GM12874 (cell line): ENCODE results near the gene ADGRB2.

ENCODE experiments used
- TF ChIP-seq, protein P1 (sequence below): IDR thresholded peaks from 2 replicates; pipeline ENCODE4 v1.5.1; 2011; ENCODE audit warnings: low read depth, mild to moderate bottlenecking, control low read depth, low read length, moderate library complexity; ENCODE audit not compliant: insufficient read depth

Gene ADGRB2

DNA sequence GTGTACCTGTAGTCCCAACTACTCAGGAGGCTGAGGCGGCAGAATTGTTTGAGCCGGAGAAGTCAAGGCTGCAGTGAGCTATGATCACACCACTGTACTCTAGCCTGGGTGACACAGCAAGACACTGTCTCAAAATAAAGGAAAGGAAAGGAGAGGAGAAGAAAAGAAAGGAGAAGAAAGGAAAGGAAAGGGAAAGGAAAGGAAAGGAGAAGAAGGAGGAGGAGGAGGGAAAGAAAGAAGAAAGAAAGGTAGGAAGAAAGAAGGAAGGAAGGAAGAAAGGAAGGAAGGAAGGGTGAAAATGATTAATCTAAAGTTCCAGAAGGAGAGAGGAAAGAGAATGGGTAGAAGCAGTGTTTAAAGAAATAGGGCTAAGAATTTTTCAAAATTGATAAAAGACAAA lies 39.5 kb upstream of the ADGRB2 start:
- TF ChIP-seq, protein P1, sequence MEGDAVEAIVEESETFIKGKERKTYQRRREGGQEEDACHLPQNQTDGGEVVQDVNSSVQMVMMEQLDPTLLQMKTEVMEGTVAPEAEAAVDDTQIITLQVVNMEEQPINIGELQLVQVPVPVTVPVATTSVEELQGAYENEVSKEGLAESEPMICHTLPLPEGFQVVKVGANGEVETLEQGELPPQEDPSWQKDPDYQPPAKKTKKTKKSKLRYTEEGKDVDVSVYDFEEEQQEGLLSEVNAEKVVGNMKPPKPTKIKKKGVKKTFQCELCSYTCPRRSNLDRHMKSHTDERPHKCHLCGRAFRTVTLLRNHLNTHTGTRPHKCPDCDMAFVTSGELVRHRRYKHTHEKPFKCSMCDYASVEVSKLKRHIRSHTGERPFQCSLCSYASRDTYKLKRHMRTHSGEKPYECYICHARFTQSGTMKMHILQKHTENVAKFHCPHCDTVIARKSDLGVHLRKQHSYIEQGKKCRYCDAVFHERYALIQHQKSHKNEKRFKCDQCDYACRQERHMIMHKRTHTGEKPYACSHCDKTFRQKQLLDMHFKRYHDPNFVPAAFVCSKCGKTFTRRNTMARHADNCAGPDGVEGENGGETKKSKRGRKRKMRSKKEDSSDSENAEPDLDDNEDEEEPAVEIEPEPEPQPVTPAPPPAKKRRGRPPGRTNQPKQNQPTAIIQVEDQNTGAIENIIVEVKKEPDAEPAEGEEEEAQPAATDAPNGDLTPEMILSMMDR = no peak

DNA sequence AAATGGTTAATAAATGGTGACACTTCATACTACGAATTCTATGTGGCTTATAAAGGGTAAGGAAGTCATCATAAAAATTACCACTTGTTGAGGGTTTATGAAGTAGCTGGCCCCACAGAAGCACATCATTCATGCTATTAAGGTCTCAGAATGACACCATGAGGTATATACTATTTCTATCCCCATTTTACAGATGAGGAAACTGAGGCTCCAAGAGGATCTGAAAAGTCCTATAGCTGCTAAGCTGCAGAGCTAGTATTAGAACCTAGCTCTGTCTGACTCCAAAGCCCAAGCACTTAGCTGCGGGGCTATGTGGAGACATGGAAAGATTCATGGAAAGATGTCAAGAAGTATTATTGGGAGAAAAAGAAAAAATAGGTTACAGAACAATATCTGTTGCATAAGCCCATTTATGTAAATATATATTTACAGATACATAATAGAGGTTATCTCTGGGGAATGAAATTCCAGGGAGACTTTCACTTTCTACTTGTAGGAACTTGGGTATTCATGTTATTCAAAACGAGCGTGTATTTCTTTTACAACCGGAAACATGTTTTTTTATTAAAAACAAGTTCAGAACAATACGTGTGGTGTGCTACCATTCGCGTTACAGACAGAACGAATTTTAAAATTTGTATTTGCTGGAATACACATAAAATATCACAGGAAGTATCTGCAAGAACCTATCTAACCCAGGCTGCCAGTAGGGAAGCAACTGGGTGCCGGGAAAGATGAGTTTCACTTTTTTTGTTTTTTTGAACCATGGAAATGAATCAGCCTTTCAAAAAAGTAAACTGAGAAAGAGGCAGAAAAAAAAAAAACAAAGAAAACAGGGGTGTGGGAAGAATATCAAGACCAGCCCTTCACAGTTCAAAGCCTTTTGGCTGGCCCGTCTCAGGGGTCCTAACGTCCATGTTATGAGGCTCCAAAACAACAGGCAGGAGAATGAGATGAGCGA lies 38.3 kb upstream of the ADGRB2 start:
- TF ChIP-seq, protein P1 = no peak

DNA sequence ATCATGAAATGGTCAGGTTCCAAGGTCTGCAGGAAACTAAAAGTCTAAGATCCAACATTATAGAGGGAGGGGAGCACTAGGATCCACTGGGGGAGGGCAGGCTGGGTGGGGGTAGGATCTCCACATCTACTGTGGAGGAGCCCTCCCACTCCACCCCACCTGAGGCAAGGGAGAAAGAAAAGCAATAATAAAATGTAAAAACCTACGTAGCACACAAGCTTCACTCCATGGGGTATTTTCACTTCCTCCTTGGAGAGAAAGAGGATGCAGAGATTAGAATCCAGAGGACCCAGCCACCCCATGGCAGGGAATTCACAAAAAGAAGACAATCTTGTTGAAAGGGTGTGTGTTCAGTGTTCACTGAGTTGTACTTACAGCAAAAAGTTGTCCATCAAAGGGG lies 37.3 kb upstream of the ADGRB2 start:
- TF ChIP-seq, protein P1 = no peak

DNA sequence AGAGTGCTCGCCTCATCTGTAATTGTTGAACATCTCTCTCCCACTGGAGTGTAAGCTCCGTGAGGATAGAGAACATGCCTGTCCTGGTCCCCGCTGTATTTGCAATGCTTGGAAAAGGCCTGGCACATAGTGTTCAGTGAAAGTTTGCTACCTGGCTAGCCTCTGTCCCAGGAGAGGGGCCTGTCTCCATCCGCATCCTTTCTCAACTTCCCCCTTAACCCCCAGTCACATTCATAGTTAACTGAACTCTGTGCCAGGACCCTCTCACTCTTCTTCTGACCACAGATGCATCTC lies 36.5 kb upstream of the ADGRB2 start:
- TF ChIP-seq, protein P1 = no peak

DNA sequence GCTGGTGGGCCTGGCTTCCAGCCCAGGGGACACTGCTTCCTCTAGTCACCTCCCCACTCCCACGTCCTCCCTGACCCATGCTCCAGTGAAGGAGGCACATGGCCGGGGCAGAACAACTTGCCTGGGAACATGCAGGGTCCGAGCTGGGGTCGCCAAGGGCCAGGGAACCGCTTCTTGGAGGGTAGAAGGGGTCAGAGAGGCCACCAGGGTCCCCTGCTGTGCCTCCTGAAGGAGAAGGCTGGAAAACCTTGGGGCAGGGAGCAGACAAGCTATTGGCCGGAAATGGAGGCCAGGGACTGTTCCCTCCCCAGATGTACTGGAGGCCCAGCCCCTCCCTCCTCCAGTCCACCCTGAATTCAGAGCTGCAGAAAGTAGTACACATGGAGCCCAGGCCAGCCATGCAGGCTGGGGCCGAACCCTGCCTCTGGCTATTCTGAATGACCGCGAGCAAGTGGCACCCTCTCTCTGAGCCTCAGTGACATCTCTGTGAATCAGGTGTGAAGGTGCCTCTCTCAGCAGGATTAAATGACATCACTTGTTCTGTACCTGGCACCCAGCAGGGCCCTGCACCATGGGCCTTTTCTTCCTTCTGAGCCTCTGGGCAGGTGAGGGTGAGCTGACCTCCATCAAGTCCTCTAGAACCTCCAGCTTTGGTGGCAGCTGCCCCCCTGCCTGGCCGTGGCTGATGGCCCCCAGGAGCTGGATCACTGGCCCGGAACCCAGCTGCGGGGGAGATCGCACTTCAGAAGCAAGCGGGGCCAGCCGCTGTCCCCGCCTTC lies 35.9 kb upstream of the ADGRB2 start:
- TF ChIP-seq, protein P1 = no peak

DNA sequence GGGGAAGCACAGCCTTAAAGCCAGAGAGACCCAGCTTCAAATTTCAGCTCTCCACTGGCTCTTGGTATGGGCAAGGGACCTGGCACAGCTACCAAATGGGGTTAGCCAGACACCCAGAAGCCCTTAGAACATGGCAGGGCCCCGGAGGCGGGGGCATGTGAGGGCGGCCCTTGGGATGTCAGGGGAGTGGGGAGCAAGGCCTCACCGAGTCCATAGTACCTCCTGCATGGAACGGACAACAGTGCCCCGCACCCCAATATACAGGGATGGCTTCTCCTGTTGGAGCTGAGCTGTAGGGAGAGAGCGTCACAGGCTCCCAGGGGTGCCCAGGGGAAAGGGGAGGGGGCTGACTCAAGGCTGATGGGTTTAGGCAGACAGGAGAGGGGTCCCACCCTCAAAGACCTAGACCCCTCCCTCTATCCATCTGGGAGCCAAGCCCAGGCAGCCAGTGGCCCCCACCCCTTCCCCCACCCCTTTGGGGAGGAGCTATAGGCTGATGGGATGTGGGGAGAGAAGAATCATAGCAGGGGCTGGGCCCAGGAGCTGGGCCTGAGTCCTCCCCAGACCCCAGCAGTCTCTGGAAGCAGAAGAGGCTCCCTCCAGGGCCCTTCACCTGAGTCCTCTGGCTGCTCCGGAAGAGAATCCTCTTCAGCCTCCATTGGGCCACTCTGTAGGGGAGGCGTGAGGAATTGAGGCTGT lies 35.2 kb upstream of the ADGRB2 start:
- TF ChIP-seq, protein P1 = no peak

DNA sequence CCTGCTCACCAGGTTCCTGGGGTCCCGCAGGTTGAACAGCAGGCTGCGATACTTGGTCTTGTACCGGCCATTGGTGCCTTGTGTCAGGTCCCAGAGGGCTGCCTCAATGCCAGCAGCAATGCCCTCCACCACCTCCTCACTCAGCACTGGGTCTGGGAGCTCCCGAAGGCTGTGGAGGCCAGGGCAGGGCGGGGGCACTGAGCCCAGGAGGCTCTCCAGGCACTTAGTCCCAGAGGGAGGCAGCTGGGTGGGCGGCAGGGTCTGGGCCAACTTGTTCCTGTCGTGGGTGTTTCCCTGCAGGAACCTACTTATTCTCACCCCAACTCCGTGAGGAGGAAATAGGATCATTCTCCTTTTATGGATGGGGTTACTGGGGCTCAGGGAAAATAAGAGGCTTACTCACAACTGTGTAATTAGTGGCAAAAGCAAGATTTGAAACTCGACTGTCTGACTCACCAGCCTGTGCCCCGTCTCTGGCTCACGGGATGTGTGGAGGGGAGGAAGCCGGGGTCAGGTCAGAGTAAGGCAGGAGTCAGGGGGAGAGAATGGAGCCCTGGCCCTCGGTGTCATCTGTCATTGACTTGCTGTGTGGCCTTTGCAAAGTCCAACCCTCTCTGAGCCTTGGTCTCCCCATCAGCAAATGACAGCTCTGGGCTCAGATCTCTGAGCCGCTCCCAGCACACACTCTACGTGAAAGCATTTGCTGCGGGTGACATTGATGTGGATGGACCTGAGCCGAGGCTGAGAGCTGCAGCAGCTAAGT lies 34.5 kb upstream of the ADGRB2 start:
- TF ChIP-seq, protein P1 = no peak
